ENCODE results near the gene CLEC4F.
"Not testable (repeated sequence)": the region's sequence is repeated elsewhere in the genome, so short reads cannot be mapped to it uniquely, and the experiment has no call there.

The CLEC4F gene

GRCh38 chr2:70807828-70808118 lies 12.6 kb downstream of the CLEC4F start:
- TF ChIP-seq POU2F2 (IDR thresholded peaks at IDR 0.05; ENCODE audit: low read depth, low read length) (no peak), TAF1 (IDR thresholded peaks at IDR 0.05; ENCODE audit: low read depth, low read length) (no peak), POLR2AphosphoS5 (IDR thresholded peaks at IDR 0.05; ENCODE audit: low read depth, low read length) (no peak), PAX5 (IDR thresholded peaks at IDR 0.05; ENCODE audit: insufficient read depth, low read length, severe bottlenecking) (no peak), POLR2A (IDR thresholded peaks at IDR 0.05; ENCODE audit: low read depth, low read length) (no peak), SPI1 (IDR thresholded peaks at IDR 0.05; ENCODE audit: low read depth, low read length) (no peak)
- DNase-seq (ENCODE audit: insufficient read length, low spot score) (no peak), FAIRE-seq (no peak)

DNA sequence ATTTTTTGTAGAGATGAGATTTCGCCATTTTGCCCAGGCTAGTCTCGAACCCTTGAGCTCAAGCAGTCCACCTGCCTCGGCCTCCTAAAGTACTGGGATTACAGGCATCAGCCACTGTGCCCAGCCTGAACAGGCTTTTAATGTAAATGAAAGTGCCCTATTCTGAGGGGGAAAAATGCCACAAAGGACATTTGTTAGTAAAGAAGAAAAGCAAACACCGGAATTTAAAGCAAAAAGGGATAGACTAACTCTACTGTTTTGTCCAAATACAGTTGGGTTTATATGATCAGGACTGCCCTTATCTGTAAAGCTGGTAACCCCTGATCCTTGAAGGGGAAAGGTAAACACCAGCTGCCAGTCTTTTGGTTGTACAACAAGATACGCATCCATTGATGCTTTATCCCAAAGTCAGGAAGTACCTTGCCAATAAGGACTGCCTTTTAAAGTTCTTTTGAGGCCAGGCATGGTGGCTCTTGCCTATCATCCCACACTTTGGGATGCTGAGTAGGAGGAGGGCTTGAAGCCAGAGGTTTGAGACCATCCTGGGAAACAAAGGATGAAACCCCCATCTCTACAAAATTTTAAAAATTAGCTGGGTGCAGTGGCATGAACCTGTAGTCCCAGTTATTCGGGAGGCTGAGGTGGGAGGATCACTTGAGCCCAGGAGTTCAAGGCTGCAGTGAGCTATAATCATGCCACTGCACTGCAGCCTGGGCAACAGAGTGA lies 13.1 kb downstream of the CLEC4F start:
- DNase-seq (ENCODE audit: insufficient read length, low spot score) (no peak), FAIRE-seq (no peak)
- TF ChIP-seq POU2F2 (IDR thresholded peaks at IDR 0.05; ENCODE audit: low read depth, low read length) = no peak
- TF ChIP-seq TAF1 (IDR thresholded peaks at IDR 0.05; ENCODE audit: low read depth, low read length) = no peak
- no peak for TF ChIP-seq SPI1 (IDR thresholded peaks at IDR 0.05; ENCODE audit: low read depth, low read length)
- no peak for TF ChIP-seq PAX5 (IDR thresholded peaks at IDR 0.05; ENCODE audit: insufficient read depth, low read length, severe bottlenecking)
- TF ChIP-seq POLR2A (IDR thresholded peaks at IDR 0.05; ENCODE audit: low read depth, low read length) = no peak
- no peak for TF ChIP-seq POLR2AphosphoS5 (IDR thresholded peaks at IDR 0.05; ENCODE audit: low read depth, low read length)

DNA sequence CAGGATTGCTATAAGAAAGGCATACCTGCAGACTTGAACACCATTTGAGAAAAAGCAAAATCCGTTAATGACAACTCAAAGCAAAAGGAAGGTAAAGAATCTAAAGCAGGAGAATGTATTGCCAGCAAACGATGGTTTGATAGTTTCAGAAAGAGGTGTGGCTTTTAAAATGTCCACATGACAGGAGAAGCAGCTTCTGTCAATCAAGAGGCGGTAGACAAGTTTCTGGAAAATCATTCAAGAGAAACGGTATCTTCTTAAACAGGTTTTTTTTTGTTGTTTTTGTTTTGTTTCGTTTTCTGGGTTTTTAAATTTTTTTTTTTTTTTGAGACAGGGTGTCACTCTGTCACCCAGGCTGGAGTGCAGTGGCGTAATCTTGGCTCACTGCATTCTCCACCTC lies 13.8 kb downstream of the CLEC4F start:
- FAIRE-seq (no peak), DNase-seq (ENCODE audit: insufficient read length, low spot score) (no peak)
- TF ChIP-seq POLR2A (IDR thresholded peaks at IDR 0.05; ENCODE audit: low read depth, low read length) (no peak), SPI1 (IDR thresholded peaks at IDR 0.05; ENCODE audit: low read depth, low read length) (no peak), TAF1 (IDR thresholded peaks at IDR 0.05; ENCODE audit: low read depth, low read length) (no peak), PAX5 (IDR thresholded peaks at IDR 0.05; ENCODE audit: insufficient read depth, low read length, severe bottlenecking) (no peak), POLR2AphosphoS5 (IDR thresholded peaks at IDR 0.05; ENCODE audit: low read depth, low read length) (no peak), POU2F2 (IDR thresholded peaks at IDR 0.05; ENCODE audit: low read depth, low read length) (no peak)

DNA sequence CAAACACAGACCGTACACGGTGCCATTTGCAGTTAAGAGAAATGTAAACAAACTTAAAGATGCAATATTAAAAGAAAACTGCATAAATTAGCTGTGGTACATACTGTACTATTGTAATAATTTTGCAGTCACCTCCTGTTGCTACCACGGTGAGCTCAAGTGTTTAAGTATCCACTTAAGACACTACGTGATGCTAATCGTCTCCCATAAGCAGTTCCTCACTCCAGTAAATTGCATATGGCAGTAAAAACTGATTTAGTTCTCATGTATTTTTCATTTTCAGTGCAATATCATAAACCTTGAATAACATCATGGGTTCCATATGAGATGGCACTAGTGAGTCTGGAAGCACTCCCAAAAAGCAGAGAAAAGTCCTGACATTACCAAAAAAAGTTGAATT lies 14.4 kb downstream of the CLEC4F start:
- DNase-seq (ENCODE audit: insufficient read length, low spot score) (no peak), FAIRE-seq (no peak)
- no peak for TF ChIP-seq POLR2AphosphoS5 (IDR thresholded peaks at IDR 0.05; ENCODE audit: low read depth, low read length)
- no peak for TF ChIP-seq POU2F2 (IDR thresholded peaks at IDR 0.05; ENCODE audit: low read depth, low read length)
- TF ChIP-seq PAX5 (IDR thresholded peaks at IDR 0.05; ENCODE audit: insufficient read depth, low read length, severe bottlenecking) = no peak

GRCh38 chr2:70801607-70802263 lies 18.7 kb downstream of the CLEC4F start:
- TF ChIP-seq POLR2A (IDR thresholded peaks at IDR 0.05; ENCODE audit: low read depth, low read length) (no peak), POLR2AphosphoS5 (IDR thresholded peaks at IDR 0.05; ENCODE audit: low read depth, low read length) (no peak), POU2F2 (IDR thresholded peaks at IDR 0.05; ENCODE audit: low read depth, low read length) (no peak), PAX5 (IDR thresholded peaks at IDR 0.05; ENCODE audit: insufficient read depth, low read length, severe bottlenecking) (no peak)
- FAIRE-seq = no peak
- no peak for DNase-seq (ENCODE audit: insufficient read length, low spot score)

- FAIRE-seq (no peak), DNase-seq (ENCODE audit: insufficient read length, low spot score) (no peak)
- TF ChIP-seq POLR2A (IDR thresholded peaks at IDR 0.05; ENCODE audit: low read depth, low read length) = no peak
- no peak for TF ChIP-seq SPI1 (IDR thresholded peaks at IDR 0.05; ENCODE audit: low read depth, low read length)
- TF ChIP-seq TAF1 (IDR thresholded peaks at IDR 0.05; ENCODE audit: low read depth, low read length) = no peak
- TF ChIP-seq POLR2AphosphoS5 (IDR thresholded peaks at IDR 0.05; ENCODE audit: low read depth, low read length) = no peak
- no peak for TF ChIP-seq PAX5 (IDR thresholded peaks at IDR 0.05; ENCODE audit: insufficient read depth, low read length, severe bottlenecking)
- TF ChIP-seq POU2F2 (IDR thresholded peaks at IDR 0.05; ENCODE audit: low read depth, low read length) = no peak
Measured at GRCh38 chr2:70799706-70800105, 20.7 kb downstream of the CLEC4F start.

- not testable (repeated sequence) for DNase-seq (ENCODE audit: insufficient read length, low spot score); FAIRE-seq
Measured at GRCh38 chr2:70797996-70798395, 22.4 kb downstream of the CLEC4F start.

DNA sequence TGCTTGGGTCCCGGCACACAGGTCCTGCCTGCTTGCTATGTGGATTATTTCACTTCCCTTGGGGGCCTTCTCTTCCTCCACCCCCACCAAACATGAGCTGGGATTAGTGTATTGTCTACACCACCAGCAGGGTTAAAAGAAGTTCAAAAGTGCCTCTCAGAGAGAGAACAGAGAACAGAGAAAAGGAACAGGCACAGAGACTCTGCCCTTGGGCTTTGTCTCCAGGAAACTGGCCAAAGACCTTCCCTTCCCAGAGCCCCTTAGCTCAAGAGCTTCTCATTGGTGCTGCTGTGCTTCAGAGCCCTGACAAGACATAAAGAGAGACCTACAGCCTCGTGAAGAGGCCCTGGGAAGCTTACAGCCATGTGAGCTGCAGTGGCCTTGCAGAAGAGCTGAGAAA lies 22.9 kb downstream of the CLEC4F start:
- FAIRE-seq = no peak
- no peak for DNase-seq (ENCODE audit: insufficient read length, low spot score)
- no peak for TF ChIP-seq POLR2A (IDR thresholded peaks at IDR 0.05; ENCODE audit: low read depth, low read length)
- TF ChIP-seq PAX5 (IDR thresholded peaks at IDR 0.05; ENCODE audit: insufficient read depth, low read length, severe bottlenecking) = no peak
- TF ChIP-seq SPI1 (IDR thresholded peaks at IDR 0.05; ENCODE audit: low read depth, low read length) = no peak
- TF ChIP-seq POLR2AphosphoS5 (IDR thresholded peaks at IDR 0.05; ENCODE audit: low read depth, low read length) = no peak
- no peak for TF ChIP-seq POU2F2 (IDR thresholded peaks at IDR 0.05; ENCODE audit: low read depth, low read length)
- no peak for TF ChIP-seq TAF1 (IDR thresholded peaks at IDR 0.05; ENCODE audit: low read depth, low read length)

DNA sequence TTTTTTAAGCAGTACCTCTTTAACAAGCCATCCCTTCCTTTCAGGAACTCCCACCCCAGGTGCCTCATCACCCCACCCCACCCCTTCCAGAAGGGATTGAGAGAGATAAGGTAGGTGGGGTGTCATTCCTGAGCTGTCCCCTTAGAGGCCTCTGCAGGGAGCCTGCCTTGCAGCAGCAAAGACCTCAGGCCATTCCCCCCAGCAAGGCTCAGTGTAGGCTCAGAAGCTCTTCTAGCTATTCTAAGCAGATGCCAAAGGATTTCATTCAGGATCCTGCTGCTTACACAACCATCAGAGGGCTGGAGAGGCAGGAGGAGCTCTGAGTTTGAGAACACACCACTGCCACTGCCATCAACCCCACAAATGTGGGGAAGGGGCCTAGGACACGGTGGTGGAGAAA lies 24.1 kb downstream of the CLEC4F start:
- FAIRE-seq = no peak
- no peak for TF ChIP-seq SPI1 (IDR thresholded peaks at IDR 0.05; ENCODE audit: low read depth, low read length)
- TF ChIP-seq POU2F2 (IDR thresholded peaks at IDR 0.05; ENCODE audit: low read depth, low read length) = no peak

DNA sequence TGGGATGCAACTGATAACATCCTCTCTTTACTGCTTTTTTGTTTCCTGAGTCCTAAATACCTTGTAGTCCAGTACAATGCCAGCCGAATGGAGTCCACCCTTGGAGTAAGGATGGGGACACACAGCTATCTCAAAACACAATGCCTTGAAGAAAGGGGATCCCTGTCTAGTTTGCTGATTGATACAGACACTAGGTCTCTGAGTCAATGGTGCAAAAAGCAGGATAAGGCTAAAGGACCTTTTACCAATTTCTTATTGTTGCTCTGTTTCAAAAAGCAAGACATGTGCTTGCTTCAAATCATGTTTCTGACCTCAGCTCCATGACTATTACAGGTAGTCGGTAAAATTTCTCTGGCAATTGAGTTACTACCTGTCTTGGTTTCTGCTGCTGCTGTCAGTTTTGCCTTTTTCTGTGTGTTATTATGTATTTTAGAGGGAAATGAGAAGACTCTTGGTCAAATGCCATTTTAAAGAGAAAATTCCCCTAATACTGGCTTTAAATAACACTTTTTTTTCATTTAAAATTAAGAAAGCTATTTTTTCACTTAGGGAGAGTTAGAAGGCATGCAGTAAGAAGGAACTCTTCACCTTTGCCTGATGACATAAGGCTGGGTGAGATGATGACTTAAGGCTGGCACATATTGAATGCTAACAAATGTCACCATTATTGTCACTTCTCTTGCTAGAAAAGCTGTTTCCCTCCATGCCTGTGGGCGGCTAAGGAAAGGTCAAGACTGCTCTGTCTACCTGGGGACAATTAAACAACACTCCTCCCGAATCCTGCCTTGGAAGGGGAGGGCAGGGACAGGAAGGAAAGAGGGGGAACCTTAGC lies 25.0 kb downstream of the CLEC4F start:
- FAIRE-seq (no peak), DNase-seq (ENCODE audit: insufficient read length, low spot score) (no peak)
- TF ChIP-seq POLR2A (IDR thresholded peaks at IDR 0.05; ENCODE audit: low read depth, low read length) (no peak), POU2F2 (IDR thresholded peaks at IDR 0.05; ENCODE audit: low read depth, low read length) (no peak), TAF1 (IDR thresholded peaks at IDR 0.05; ENCODE audit: low read depth, low read length) (no peak), POLR2AphosphoS5 (IDR thresholded peaks at IDR 0.05; ENCODE audit: low read depth, low read length) (no peak)

More for the DNA sequence above, 24.1 kb downstream of the CLEC4F start:
- DNase-seq (ENCODE audit: insufficient read length, low spot score) = no peak

Data from GM12891 (cell line).